CD8-positive, alpha-beta memory T cell (primary cell): ENCODE data around the gene ARL3. TPM values are rescaled to one million over a fixed set of nuclear protein-coding genes. Genes with fewer than 3 reads are reported as not detected.
"Not testable (repeated sequence)": the region's sequence is repeated elsewhere in the genome, so short reads cannot be mapped to it uniquely, and the experiment has no call there.

Experiments
- CTCF ChIA-PET: fragments of 350-600 bp; sonication (Branson Sonifier 250); formaldehyde crosslinking; loops from one replicate; lab custom pipeline; 2021; ENCODE audit warnings: antibody characterized with exemption; lab: Charles Lee
- POLR2A ChIA-PET: fragments of 350-600 bp; sonication (Branson Sonifier 250); formaldehyde crosslinking; loops from one replicate; lab custom pipeline; 2021; ENCODE audit warnings: antibody characterized with exemption; lab: Charles Lee
- DNase-seq, 5 donors: peaks; one replicate each; pipeline versions ENCODE4 v3.0.0 to v3.0.0-alpha.2; 2020 to 2022; ENCODE audit warnings: mixed read lengths in 1 of 5
- H3K27ac ChIP-seq: one replicate; pipeline ENCODE4 v1.7.0; 2013; ENCODE audit warnings: low read depth, mild to moderate bottlenecking, low read length, moderate library complexity
- H3K27me3 ChIP-seq: 2 replicates; pipeline ENCODE4 v1.7.0; 2013; ENCODE audit warnings: low read length, mild to moderate bottlenecking; ENCODE audit not compliant: insufficient read depth, poor library complexity, severe bottlenecking
- H3K36me3 ChIP-seq: 2 replicates; pipeline ENCODE4 v1.7.0; 2013; ENCODE audit warnings: mild to moderate bottlenecking, low read length, moderate library complexity; ENCODE audit not compliant: insufficient read depth
- H3K4me1 ChIP-seq: 2 replicates; pipeline ENCODE4 v1.7.0; 2013; ENCODE audit warnings: mild to moderate bottlenecking, low read length, moderate library complexity; ENCODE audit not compliant: insufficient read depth
- H3K4me3 ChIP-seq: 2 replicates; pipeline ENCODE4 v1.7.0; 2013; ENCODE audit warnings: mild to moderate bottlenecking, low read length
- H3K9me3 ChIP-seq: 2 replicates; pipeline ENCODE4 v1.7.0; 2013; ENCODE audit warnings: mild to moderate bottlenecking, low read length
- H3K27ac Mint-ChIP-seq, 8 donors: one replicate each; pipeline ENCODE4 v1.8.0; 2020 to 2021; ENCODE audit warnings: mixed read lengths in 8 of 8, mild to moderate bottlenecking in 6 of 8, inconsistent platforms in 3 of 8, moderate library complexity in 3 of 8
- H3K27me3 Mint-ChIP-seq, 2 donors: one replicate each; pipeline ENCODE4 v1.8.0; 2020 to 2021; ENCODE audit warnings: mixed read lengths in 2 of 2, mild to moderate bottlenecking in 1 of 2, moderate library complexity in 1 of 2
- H3K36me3 Mint-ChIP-seq, 3 donors: one replicate each; pipeline ENCODE4 v1.8.0; 2020 to 2021; ENCODE audit warnings: mixed read lengths in 3 of 3, inconsistent platforms in 1 of 3, mild to moderate bottlenecking in 1 of 3
- H3K4me1 Mint-ChIP-seq, 3 donors: one replicate each; pipeline ENCODE4 v1.8.0; 2020 to 2021; ENCODE audit warnings: mixed read lengths in 3 of 3, inconsistent platforms in 1 of 3, mild to moderate bottlenecking in 1 of 3
- H3K4me3 Mint-ChIP-seq, 7 donors: one replicate each; pipeline ENCODE4 v1.8.0; 2020 to 2021; ENCODE audit warnings: mixed read lengths in 7 of 7, mild to moderate bottlenecking in 6 of 7, moderate library complexity in 4 of 7, inconsistent platforms in 2 of 7
- H3K9me3 Mint-ChIP-seq, 5 donors: one replicate each; pipeline ENCODE4 v1.8.0; 2020 to 2022; ENCODE audit warnings: mixed read lengths in 5 of 5, mild to moderate bottlenecking in 3 of 5, moderate library complexity in 2 of 5, inconsistent platforms in 1 of 5
- polyA plus RNA-seq: library from polyadenylated mRNA; unstranded; fragments of 300-500 nt; fragmentation: Illumina TruSeq; gene quantifications from one replicate; pipeline ENCODE4 v1.2.3, GENCODE V29; 2021
- total RNA-seq, 2 experiments: library from RNA; stranded (reverse); gene quantifications; one replicate each; pipeline ENCODE4 v1.2.3, GENCODE V29; 2021

ARL3 gene
- total and polyA plus RNA-seq, 3 experiments from 2014 or later: 5.7 to 8.7 (median 8.7) TPM

DNA sequence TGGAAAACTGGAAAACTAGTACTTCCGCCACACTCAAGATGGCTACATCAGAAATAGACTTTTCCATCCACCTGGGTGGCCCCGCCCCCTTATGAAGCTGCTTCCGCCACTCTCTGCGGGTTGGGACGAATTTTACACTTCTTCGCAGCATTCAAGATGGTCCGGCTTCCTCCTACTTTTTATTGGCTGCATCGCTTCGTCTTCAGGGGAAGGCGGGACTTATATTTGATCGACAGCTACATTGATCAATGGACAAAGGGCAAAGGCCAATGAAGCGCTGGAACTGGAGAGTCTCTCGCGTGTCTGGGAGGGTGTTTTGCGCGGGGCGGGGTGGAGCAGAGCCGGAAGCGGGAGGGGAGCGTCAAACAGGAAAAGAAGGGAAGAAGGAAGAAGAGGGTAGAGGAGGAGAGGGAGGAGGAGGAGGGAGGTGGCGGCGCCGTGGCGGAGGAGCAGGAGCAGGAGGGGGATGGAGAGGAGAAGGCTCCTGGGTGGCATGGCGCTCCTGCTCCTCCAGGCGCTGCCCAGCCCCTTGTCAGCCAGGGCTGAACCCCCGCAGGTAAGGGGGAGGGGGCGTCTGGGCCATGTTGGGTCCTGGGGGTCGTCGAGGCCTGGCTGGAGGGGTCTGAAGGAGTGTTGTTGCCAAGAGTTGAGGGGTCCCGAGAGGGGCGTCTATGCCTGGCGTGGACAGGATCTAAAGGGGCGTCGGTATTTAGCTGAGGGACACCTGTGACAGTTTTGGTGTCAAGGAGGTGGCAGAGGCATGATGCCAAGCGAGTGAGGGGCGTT, 29.6 kb upstream of the ARL3 start, which contains the start of gene WBP1L:
Gene WBP1L, plus strand, starts transcription at position 361 of the 786 bp plus-strand sequence. Its CDS starts 106 bp downstream, at position 467.
- H3K4me1 ChIP-seq: peaks cover 27% of the 10 kb centered on the region
- no peaks in the 10 kb centered on the region for H3K27me3 ChIP-seq
- ChIA-PET CTCF (interaction anchor here (0.9 to 1.9 kb wide), 5 partner anchors 9 to 241 kb away, joined by 3 to 8 read pairs (median 5); partner anchors contain the start of genes ARL3, CNNM2 and SFXN2), POLR2A (interaction anchor here (0.7 to 3.2 kb wide), 6 partner anchors 30 to 241 kb away, joined by 3 to 20 read pairs (median 4); partner anchors contain the start of genes ACTR1A, ARL3, SFXN2 and TRIM8)
- Mint-ChIP-seq H3K36me3 (peaks cover 0 to 16% (median 0%) of the 10 kb centered on the region in 3 donors), H3K4me1 (peaks cover 44 to 57% (median 48%) of the 10 kb centered on the region in 3 donors), H3K27me3 (no peaks in the 10 kb centered on the region), H3K9me3 (no peaks in the 10 kb centered on the region), H3K27ac (peak within 1 kb of the TSS; percentile 8 to 97 (median 94)), H3K4me3 (peak within 1 kb of the TSS; percentile 81 to 100 (median 94))
- DNase-seq: peak; percentile 88 to 97 (median 95)
- peak within 1 kb of the TSS; percentile 88 for H3K4me3 ChIP-seq
- H3K36me3 ChIP-seq: no peaks in the 10 kb centered on the region
- H3K27ac ChIP-seq: peak within 1 kb of the TSS; percentile 71
- H3K9me3 ChIP-seq: no peaks in the 10 kb centered on the region

DNA sequence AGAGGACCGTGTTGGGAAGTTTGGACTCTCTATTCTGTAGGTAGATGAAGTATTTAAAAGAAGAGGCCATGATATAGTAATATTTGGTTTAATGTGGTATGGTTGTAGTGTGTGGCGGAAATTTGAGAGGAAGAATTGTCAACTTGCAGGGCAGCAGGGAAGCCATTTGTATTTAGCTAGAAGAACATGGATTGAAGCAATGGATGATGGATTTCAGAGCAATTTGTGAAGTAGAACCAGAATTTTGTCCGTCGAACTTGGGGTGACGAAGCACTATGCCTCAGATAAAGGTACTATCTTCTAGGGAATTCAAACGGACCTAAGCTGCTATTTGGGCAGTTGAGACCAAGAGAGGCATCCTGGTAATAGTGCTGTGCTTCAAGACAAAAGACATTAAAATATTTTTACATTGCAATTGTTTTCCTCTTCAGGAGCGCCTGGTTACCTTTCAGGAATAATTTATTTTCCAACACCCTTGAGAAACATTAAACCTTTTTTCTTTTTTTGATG, 28.9 kb upstream of the ARL3 start:
- ChIA-PET CTCF (interaction anchor here (0.9 to 1.9 kb wide), 5 partner anchors 27 to 240 kb away, joined by 3 to 8 read pairs (median 3); partner anchors contain the start of genes ARL3, CNNM2 and SFXN2), POLR2A (interaction anchor here (0.7 to 3.2 kb wide), 5 partner anchors 29 to 241 kb away, joined by 4 to 20 read pairs (median 4); partner anchors contain the start of genes ACTR1A, ARL3, SFXN2 and TRIM8)
- Histone ChIP-seq H3K27me3 (no peaks in the 10 kb centered on the region), H3K4me3 (peak overlapping the region; percentile 9), H3K27ac (no peak overlapping the region), H3K9me3 (no peaks in the 10 kb centered on the region), H3K36me3 (no peaks in the 10 kb centered on the region), H3K4me1 (peaks cover 23% of the 10 kb centered on the region)
- no peak for DNase-seq
- Mint-ChIP-seq H3K27ac (peak overlapping the region in 7 of 8 donors; percentile 8 to 97 (median 93)), H3K27me3 (no peaks in the 10 kb centered on the region), H3K4me1 (peaks cover 37 to 50% (median 42%) of the 10 kb centered on the region in 3 donors), H3K9me3 (no peaks in the 10 kb centered on the region), H3K36me3 (peaks cover 0 to 10% (median 0%) of the 10 kb centered on the region in 3 donors), H3K4me3 (peak overlapping the region; percentile 81 to 100 (median 94))

DNA sequence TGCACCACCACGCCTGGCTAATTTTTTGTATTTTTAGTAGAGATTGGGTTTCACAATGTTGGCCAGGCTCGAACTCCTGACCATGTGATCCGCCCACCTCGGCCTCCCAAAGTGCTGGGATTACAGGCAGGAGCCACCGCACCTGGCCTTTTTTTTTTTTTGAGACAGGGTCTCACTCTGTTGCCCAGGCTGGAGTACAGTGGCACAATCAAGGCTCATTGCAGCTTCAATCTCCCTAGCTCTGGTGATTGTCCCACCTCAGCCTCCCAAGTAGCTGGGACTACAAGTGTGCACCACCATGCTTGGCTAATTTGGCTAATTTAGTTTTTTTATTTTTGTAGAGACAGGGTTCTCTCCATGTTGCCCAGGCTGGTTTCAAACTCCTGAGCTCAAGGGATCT, 28.1 kb upstream of the ARL3 start:
- Mint-ChIP-seq H3K4me3 (peak overlapping the region in 2 of 7 donors; percentile 85 to 94), H3K36me3 (peaks cover 0 to 16% (median 0%) of the 10 kb centered on the region in 3 donors), H3K27ac (peak overlapping the region in 2 of 8 donors; percentile 9 to 48), H3K4me1 (peaks cover 37 to 49% (median 41%) of the 10 kb centered on the region in 3 donors)
- H3K27me3 Mint-ChIP-seq, H3K27me3 ChIP-seq, DNase-seq, H3K36me3 ChIP-seq, H3K27ac ChIP-seq, H3K4me3 ChIP-seq, H3K9me3 Mint-ChIP-seq, H3K9me3 ChIP-seq, POLR2A ChIA-PET: not testable (repeated sequence)
- CTCF ChIA-PET: interaction anchor here (1.1 to 2.1 kb wide), 5 partner anchors 11 to 238 kb away, joined by 3 to 8 read pairs (median 3); partner anchors contain the start of genes ARL3, SFXN2 and TRIM8
- peaks cover 22% of the 10 kb centered on the region for H3K4me1 ChIP-seq

DNA sequence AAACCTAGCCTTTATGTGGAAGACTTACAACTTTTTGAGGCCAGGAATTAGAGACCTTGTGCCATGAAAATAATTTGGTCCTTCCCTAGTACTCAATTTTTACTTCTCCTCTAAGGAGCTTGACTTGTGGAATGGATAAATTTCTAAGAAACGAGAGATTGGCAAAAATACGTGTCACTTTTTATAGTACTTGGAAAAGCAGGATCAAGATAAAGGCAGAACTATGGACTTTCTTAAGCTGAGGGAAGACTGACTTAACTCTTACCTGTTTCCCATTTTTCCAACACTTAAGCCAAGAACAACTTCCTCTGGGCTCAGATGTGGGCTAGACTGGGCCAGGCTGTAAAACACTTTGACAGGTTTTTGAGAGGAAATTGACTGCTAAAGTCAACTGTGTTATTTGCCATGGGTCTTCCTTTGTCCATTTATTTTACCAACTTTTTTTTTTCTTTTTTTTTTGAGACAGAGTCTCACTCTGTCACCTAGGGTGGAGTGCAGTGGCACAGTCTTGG, 27.6 kb upstream of the ARL3 start:
- no peaks in the 10 kb centered on the region for H3K9me3 Mint-ChIP-seq

DNA sequence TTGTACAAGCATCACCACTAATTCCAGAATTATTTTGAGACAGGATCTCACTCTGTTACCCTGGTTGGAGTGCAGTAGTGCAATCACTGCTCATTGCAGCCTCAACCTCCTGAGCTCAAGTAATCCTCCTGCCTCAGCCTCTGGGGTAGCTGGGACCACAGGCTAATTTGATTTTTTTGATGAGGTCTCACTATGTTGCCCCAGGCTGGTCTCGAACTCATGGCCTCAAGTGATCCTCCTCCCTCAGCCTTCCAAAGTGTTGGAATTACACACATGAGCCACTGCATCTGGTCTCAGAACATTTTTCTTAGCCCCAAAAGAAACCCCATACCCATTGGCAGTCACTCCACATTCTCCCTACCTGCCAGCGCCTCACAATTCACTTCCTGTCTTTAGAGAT, 26.0 kb upstream of the ARL3 start:
- H3K4me3 ChIP-seq: no peak overlapping the region
- no peak for DNase-seq
- no peaks in the 10 kb centered on the region for H3K9me3 Mint-ChIP-seq
- peaks cover 14% of the 10 kb centered on the region for H3K4me1 ChIP-seq
- no peaks in the 10 kb centered on the region for H3K9me3 ChIP-seq
- H3K27ac Mint-ChIP-seq: peak overlapping the region in 2 of 8 donors; percentile 51 to 81
- H3K27me3 ChIP-seq: no peaks in the 10 kb centered on the region
- H3K4me3 Mint-ChIP-seq: no peak overlapping the region
- H3K36me3 Mint-ChIP-seq: peaks cover 0 to 22% (median 0%) of the 10 kb centered on the region in 3 donors
- H3K27me3 Mint-ChIP-seq: no peaks in the 10 kb centered on the region
- no peak overlapping the region for H3K27ac ChIP-seq
- ChIA-PET POLR2A (no interaction called here), CTCF (interaction anchor here (2.1 kb wide), 1 partner anchor 96 kb away, joined by 5 read pairs; the partner anchor contains the start of gene TRIM8)
- peaks cover 22 to 31% (median 23%) of the 10 kb centered on the region in 3 donors for H3K4me1 Mint-ChIP-seq
- no peaks in the 10 kb centered on the region for H3K36me3 ChIP-seq

More for the DNA sequence above, 27.6 kb upstream of the ARL3 start:
- Histone ChIP-seq H3K9me3 (no peaks in the 10 kb centered on the region), H3K4me3 (no peak overlapping the region), H3K36me3 (no peaks in the 10 kb centered on the region), H3K4me1 (peaks cover 22% of the 10 kb centered on the region), H3K27me3 (no peaks in the 10 kb centered on the region), H3K27ac (no peak overlapping the region)
- Mint-ChIP-seq H3K4me3 (peak overlapping the region in 1 of 7 donors; percentile 40), H3K27me3 (no peaks in the 10 kb centered on the region), H3K36me3 (peaks cover 0 to 17% (median 0%) of the 10 kb centered on the region in 3 donors), H3K27ac (peak overlapping the region in 2 of 8 donors; percentile 3 to 17), H3K4me1 (peaks cover 36 to 47% (median 39%) of the 10 kb centered on the region in 3 donors)
- POLR2A ChIA-PET: no interaction called here
- no peak for DNase-seq
- CTCF ChIA-PET: interaction anchor here (1.1 to 2.1 kb wide), 4 partner anchors 12 to 238 kb away, joined by 3 to 5 read pairs (median 3); partner anchors contain the start of gene TRIM8

DNA sequence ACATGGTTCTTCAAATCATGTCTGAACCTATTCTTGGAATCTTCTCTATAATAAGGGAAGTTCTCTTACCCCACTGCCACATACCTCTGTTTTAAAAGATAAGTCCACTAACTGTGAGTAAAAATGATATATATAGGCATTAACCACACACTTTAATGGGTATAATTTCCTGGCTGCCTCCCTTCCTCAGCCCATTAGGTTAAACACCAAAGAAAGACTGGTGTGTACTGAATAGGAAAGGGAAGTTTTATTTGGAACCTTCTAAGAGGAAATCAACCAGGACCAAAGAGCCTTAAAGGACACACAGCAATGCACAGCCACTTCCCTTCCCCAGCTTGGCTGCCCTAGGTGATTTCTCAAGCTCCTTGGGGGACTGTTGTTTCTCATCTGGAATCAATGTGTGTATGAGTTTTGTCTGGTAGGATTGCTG, 24.5 kb upstream of the ARL3 start:
- H3K36me3 Mint-ChIP-seq: peaks cover 0 to 25% (median 2%) of the 10 kb centered on the region in 3 donors
- no peak overlapping the region for H3K4me3 Mint-ChIP-seq
- no peak for DNase-seq
- H3K27ac Mint-ChIP-seq: peak overlapping the region in 3 of 8 donors; percentile 54 to 70 (median 58)
- peaks cover 9 to 16% (median 11%) of the 10 kb centered on the region in 3 donors for H3K4me1 Mint-ChIP-seq
- Histone ChIP-seq H3K9me3 (no peaks in the 10 kb centered on the region), H3K27me3 (no peaks in the 10 kb centered on the region), H3K4me3 (no peak overlapping the region), H3K27ac (peak overlapping the region; percentile 7), H3K4me1 (peaks cover 6% of the 10 kb centered on the region), H3K36me3 (no peaks in the 10 kb centered on the region)
- no peaks in the 10 kb centered on the region for H3K27me3 Mint-ChIP-seq
- POLR2A ChIA-PET: no interaction called here
- CTCF ChIA-PET: no interaction called here
- no peaks in the 10 kb centered on the region for H3K9me3 Mint-ChIP-seq

DNA sequence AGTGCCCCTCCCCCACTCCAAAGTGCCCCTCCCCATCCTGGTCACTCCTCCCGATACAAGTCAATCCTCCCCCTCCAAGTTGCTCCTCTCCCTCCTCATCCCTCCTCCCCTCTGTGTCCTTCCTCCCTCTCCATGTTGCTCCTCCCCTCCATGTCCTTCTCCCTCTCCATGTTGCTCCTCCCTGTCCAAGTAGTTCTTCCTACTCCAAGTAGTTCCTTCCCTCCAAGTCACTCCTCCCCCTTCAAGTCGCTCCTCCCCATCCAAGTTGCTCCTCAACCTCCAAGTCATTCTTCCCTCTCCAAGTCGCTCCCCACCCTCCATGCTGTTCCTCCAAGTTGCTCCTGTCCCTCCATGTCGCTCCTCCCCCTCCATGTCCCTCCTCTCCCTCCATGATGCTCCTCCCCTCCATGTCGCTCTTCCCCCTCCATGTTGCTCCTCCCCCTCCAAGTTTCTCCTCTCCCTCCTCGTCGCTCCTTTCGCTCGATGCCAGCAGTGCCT, 20.9 kb upstream of the ARL3 start:
- no peaks in the 10 kb centered on the region for H3K9me3 Mint-ChIP-seq
- ChIA-PET POLR2A (no interaction called here), CTCF (no interaction called here)
- DNase-seq: no peak
- Histone ChIP-seq H3K36me3 (peaks cover 7% of the 10 kb centered on the region), H3K4me3 (no peak overlapping the region), H3K27me3 (no peaks in the 10 kb centered on the region), H3K4me1 (no peaks in the 10 kb centered on the region), H3K9me3 (no peaks in the 10 kb centered on the region), H3K27ac (no peak overlapping the region)
- H3K36me3 Mint-ChIP-seq: peaks cover 0 to 51% (median 9%) of the 10 kb centered on the region in 3 donors
- H3K4me1 Mint-ChIP-seq: no peaks in the 10 kb centered on the region
- H3K27me3 Mint-ChIP-seq: no peaks in the 10 kb centered on the region
- H3K4me3 Mint-ChIP-seq: no peak overlapping the region
- H3K27ac Mint-ChIP-seq: peak overlapping the region in 2 of 8 donors; percentile 17 to 92
